HG02798 (cell line): ENCODE results near the gene DMRTB1.

Experiments used
- ATAC-seq: cut with Tn5 transposase; IDR thresholded peaks from one replicate; pipeline ENCODE4 v1.9.1; 2021; ENCODE audit warnings: mild to moderate bottlenecking; ENCODE audit not compliant: unreplicated experiment, poor library complexity

Gene DMRTB1

DNA sequence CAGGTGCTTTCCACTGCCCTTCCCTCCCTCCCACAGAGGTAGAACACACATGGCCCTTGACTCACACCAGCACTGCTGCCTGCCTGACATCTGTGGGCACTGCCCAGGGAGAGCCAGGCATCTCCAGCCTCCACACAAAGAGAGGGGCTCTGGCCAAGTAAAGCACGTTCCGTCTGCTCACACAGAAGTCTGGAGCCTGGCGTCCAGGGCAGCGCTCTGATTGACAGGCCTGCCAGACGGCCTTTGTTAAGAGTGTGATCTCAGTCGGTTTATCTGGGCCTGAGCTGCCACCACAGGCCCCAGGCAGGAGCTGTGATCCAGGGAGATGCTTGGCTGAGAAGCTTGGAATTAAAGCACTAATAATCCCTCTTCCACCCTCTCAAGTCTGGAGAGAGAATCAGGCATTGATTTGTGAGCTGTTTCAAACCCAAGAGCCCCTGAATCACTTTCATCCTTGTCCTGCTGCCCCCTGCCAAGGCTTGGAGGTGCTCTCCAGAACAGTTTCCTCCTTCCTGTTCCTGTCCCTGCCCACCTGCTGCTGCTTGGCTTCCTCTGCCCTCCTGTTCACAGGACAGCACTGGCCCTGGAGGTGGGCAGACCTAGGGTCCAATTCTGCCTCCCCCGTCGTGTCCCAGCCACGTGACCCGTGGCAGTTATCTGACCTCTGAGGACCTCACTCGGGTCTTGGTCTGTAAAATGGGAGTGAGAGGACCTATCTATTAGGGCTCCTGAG, 3.7 kb downstream of the DMRTB1 start:
- ATAC-seq: no peak

DNA sequence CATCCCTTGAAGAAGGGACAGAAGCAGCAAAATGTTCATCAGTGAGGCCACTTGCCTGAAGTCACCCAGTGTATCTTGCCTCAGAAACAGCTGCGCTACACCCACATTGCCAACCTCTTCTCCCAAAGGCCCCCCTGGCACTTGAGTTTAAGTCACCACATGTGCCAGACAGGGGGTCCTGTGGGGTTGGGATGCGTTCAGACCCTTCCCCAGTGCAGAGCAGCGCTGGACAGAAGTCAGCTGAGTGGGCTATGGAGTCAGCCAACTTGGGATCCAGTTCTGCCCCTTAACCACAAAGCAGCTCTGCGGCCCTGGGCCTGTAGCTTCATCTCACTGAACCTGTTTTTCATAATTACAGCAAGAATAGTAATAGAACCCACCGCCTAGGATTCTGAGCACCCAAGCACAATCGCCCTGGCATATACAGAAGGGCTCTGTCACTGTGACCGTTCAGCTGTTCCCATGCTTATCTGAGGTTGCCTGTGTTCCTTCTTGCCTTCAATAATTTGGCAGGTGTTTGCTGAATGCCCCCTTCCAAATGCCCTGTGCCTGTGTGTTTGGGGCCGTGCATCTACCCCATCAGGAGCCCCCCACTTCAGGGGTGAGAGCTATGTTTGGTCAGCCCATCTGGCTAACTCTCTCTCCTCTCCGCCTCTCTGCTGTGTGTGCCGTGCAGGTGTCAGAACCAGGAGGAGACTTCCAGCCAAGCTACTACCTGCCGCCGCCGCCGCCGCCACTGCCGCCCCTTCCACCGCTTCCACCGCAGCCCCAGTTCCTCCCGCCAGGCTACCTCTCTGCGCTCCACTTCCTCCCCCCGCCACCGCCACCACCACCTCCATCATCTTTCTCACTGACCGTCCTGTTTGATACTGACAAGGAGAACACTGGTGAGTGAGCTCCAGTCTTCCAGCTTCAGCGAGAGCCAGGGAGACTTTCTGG, 5.0 kb downstream of the DMRTB1 start:
- ATAC-seq: no peak

DNA sequence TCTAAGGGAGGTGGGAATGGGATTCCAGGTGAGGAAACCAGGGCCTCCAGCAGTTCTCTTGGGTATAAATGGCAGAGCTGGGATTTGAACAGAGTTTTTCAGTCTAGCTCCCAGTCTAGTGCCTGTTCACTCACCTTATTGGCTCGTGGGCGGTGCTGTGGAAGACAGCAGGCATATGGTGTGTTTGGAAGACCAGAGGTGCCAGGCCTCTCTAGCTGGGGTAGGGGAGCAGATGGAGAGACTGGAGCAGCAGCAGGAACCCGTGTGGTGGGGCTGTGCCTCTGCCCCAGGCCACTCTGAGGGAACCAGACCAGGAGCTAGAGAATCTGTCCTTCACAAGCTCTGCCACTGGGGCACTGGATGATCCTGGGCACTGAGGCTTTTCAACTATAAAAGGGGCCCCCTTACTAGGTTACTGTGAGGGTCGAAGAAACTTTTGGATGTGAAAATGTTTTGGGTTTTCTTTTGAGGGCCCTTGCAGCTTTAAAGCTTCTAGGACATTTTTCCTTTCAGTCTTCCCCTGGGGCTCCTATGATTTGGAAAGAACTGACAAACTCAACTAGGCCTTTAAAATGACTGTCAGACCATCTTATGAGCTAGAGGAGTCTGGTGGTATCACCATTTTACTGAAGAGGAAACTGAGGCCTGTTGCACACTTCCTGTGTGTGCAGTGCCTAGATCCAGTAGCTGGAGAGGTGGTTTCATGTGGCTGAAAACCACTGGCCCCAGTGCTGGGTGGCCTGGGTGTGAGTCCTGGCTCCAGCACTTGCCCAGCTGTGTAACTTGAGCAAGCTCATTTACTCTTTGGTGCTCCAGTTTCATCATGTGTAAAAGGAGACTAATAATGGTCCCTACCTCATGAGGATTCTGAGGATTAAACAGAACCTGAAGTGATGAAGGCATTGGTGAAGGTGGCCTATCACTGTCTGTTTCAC, 6.1 kb downstream of the DMRTB1 start:
- no peak for ATAC-seq

DNA sequence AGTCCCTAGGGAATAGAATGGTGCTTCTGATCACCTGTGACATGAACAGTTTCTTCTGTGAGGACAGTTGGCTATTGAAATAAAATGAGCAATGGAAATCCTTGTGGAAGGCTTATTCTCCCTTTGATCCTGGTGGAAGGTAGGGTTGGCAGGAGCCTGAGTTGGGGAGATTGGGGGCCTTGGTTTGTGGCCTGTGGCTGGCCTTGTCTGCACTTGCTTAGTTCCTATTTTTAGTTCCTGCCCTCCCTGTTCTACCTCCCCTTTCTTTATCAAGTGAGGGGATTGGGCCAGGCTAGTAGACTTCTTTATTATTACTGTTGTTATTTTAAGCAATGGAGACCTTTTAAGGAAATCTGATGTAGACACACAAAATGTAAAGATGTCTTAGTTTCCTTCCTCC, 8.2 kb downstream of the DMRTB1 start:
- ATAC-seq: no peak

DNA sequence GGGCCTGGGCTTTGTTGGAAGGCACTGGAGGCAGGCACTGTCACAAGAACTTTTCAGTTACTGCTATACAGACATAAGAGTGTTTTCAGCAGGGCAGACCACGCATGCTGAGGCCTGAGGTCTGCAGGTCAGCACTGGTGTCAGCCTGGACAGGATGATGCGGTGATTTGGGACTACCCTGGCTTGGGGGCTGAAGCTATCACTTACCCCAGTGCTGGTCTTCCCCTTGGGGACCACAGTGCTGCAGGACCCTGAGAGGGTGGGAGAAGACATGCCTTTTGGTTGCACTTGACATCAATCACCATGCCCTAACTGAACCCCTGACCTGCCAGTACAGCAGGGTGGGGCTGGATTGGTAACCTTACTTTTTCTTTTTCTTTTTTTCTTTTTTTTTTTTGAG, 9.2 kb downstream of the DMRTB1 start:
- ATAC-seq: no peak

DNA sequence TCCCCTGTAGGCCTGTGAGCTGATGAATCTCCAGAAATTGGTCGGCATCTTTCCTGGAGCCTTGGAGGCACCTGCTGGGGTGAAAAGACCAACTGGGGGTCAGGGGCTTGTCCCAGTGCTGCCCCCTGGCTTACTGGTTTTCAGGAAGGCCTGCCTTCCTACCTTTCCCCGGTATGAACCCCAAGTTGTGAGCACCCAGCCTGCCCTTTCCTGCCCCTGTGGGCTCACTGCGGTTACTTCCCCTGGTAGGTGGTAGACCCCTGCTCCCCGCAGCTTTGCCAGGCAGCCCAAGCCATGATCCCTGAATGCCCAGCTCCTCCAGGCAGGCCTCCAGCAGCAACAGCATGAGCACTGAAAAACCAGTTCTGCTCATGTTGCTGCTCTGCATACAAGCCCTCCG, 10.2 kb downstream of the DMRTB1 start:
- no peak for ATAC-seq

DNA sequence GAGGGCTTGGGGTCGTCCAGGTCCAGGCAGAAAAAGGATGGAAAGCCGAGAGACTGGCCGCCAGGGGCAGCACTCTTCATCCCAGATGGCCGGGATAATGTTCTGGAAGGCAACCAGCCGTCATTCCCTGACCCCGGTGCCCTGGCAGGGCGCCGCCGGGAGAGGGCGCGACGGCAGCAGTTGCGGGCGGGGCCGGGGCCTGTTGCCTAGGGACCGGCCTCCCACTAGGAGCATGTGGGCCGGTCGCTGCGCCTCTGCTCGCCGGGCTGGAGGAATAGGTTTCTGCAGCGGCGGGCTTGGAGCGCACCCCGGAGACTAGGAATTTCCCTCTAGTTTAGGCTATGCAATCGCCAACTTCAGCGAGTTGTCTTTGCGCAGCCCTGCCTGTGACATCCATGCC, 11.0 kb downstream of the DMRTB1 start:
- no peak for ATAC-seq

DNA sequence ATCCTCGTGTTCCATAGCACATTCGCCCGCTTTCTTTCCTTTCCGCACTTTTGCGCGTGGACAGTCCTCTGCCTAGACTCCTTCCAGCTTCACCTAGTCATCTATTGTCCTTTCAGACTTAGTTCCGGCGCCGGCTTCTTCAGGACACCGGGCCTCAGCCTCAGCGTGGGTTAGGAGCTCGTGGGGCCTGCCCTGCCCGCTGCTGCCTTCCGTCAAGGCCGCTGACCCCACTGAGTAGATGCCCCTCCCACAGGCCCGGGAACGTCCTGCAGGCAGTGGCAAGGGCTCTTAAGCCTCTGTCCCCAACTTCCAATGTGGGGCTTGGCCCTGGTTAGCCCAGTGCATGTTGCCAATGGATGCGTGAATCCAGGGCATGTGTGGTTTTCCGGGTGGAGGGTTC, 11.4 kb downstream of the DMRTB1 start:
- no peak for ATAC-seq

DNA sequence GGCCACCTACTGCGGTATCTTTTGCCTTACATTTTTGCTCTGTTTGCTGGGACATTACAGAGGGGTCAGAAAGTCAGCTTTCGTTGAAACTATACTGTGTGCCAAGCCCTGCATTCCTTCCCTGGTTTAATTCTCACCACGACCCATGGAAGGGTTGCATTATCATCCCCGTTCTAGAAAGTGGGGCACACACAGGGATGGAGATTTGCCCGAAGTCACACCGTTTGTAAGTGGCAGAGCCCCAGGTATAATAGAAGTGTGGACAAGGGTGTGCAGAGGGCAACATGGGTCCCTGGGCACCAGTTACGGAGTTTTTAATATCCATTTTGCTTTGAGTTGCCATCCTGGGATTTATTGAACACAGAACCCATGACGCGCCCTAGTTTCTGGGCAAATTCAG, 11.8 kb downstream of the DMRTB1 start:
- no peak for ATAC-seq

DNA sequence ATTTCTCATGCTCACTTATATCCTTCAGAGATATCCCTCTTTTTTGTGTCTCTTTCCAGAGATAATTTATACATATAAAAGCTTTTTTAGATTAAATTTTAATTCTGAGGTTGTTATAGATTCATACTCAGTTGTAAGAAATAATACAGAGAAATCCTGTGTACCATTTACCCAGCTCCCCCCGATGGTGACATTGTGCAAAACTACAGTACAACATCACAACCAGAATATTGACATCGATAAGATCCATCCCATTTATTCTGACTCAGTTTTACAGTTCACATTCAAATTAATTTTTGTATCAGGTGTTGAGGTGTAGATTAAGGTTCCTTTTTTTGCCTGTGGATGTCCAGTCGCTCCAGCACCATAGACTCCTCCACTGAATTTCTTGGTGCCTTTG, 14.3 kb downstream of the DMRTB1 start:
- no peak for ATAC-seq

DNA sequence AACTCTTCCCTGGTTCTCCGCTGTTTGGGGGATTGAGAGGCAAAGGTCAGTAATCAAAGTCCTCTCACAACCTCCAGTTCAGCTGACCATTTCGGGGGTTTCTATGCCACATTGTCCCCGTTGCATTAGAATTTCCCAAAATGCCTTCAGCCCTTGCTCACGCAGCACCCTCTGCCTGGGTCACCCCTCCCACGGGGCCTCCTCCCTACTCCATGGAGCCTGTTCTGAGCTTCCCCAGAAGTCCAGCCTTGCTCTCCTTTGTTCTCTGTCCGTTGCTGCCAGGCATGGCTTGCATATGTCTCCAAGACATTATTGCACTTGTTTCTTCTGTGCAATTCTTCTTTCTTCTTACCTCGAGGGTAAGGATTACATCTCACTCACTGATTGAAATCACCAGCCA, 16.5 kb downstream of the DMRTB1 start:
- no peak for ATAC-seq

DNA sequence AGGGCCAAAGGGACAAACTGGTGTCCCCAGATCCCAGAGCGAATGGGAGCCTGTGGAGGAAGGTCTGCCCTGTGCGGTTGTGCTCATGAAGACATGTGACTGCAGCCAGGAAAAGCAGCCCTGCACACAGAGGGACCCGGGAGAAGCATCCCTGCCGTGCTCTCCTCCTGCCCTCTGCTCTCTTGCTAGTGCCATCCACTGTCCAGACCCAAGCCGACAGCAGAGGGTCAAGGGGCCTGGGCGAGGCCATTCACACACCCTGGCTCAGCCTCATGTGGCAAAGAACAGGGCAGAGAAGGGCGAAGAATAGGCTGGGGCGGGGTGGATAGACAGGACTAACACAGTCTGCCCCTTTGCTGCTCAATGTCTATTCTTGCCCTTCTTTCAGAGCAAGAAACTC, 17.4 kb downstream of the DMRTB1 start:
- no peak for ATAC-seq

DNA sequence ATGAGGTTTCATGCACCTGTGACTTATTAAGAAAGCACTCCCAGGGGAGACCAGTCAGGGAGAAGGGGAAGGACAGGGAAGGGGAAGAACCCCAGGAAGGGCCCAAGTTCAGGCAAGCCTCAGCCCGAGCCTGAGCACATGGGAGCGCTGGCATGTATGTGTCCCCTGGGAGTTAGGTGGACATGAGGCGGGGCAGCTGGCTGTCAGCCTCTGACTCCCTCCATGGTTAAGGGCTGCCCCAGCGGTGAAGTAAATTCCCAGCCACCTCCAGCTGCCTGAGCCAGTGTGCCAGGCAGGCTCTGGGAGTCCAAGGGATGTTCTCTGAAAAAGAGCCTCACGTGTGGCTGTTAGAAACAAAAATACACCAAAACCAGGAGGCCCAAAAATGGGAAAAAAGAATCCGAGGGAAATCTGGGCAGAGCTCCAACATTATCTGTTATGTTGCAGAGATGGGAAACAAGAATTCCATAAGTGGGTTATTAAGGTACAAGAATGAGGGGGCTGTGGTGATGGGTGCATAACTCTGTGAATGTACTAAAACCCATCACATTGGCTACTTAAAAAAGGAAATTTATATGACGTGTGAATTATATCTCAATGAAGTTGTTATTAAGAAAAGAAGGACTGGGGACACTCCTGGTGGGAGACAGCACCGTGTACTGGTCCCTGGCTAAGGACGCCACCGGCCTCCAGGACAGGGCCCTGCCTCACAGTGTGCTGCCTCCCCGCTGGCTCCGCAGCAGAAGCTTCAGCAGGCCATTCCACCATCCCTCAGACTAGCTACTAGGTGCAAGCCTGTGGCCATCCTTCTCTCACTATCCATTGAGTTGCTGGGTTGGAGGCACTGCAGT, 18.7 kb downstream of the DMRTB1 start:
- no peak for ATAC-seq

DNA sequence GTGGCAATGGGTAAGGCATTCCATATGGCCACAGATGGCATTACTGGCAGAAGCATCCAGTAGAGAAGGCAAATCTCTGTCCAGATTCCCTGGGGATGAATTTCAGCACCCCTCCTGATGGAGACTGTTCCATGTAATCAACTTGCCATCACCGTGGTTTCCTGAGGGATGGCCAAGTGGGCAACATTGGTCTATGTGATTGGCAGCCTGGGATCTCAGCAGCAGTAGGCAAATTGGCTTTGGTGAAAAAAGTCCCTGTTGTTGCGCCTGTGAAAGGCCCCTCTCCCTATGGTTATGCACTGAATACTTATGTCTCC, 19.3 kb downstream of the DMRTB1 start:
- ATAC-seq: no peak

DNA sequence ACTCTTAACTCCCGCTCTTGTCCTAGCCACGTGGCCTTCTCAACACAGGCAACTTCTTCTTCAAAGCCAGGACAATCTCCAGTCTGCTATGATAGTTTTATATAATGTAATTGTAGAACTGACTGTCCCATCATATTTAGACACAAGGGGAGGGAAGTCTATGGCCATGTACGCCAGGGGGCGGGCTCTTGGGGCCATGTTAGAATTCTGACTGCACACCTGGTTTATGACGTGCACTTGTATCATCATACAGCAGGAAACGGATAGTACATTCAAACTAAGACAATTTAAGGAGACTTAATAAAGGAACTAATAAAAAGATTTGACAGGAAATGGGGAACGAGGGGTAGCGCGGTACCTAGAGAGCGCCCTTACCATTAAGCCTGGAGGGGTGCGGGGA, 21.5 kb downstream of the DMRTB1 start:
- ATAC-seq: no peak

DNA sequence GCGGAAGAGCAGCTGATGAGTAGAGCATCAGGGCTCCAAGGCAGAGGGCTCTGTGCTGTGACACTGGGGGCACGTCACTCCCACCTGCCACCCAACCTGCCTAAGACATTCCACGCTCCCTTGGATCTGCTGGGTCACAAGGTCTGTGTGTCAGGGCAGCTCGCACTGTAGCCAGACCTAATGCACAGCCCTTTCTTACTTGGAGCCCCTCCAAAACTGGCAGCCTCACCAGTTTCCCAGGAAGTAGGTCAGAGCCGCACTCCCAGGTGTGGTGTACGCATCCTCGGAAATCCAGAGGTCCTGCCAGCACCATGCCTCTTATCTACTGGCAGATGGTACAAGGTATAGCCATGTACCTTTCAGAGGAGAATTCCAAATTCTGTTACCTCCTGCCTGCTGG, 22.3 kb downstream of the DMRTB1 start:
- ATAC-seq: no peak

DNA sequence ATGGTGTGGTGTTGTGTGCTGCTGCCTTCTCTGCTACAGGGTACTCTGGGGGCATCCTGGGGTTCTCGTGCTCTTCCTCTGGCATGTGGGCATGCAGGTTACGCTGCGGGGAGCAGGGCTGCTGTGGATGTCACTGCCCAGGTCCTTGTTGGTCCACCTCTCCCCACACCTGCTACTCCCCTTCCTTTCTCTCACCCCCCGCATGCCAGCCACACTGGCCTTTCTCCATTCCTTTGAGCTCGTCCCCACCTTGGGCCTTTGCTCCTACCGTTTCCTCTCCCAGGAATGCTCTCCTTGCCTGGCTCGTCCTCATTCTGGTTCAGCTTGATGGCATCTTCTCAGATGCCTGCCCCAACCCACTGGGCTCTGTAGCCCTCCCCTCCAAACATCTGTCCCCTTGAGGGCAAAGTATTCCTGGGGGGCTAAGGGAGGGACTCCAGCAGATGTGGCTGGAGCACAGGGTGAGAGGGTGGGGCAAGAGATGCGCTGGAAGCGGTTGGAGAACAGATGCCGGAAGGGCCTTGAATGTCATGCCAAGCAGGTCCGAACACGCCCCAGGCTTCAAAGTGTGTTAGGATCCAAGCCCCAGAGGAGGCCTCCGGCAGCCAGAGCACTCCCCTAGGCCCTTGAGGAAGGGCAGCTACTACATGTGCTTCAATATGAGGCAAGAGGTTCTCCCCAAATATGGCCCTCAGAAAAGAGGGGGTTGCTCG, 23.4 kb downstream of the DMRTB1 start:
- ATAC-seq: no peak

DNA sequence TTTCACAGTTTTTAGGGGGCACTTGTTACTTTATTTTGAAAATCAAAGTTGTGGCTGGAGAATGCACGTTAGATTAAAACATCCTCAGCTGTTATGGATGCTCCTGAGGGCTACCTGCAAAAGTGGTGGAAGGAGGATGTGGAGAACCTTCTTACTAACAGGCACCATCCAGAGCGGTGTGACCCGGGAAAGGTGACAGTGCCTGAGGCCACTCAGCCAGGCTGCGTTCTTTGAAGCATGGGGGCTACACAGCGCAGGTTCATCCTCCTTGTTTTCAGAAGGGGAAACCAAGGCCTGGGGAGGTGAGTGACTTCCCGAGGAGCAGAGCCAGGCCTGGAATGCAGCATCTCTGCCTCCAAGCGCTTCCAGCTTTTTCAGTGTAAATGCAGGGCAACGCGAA, 24.0 kb downstream of the DMRTB1 start:
- ATAC-seq: no peak

DNA sequence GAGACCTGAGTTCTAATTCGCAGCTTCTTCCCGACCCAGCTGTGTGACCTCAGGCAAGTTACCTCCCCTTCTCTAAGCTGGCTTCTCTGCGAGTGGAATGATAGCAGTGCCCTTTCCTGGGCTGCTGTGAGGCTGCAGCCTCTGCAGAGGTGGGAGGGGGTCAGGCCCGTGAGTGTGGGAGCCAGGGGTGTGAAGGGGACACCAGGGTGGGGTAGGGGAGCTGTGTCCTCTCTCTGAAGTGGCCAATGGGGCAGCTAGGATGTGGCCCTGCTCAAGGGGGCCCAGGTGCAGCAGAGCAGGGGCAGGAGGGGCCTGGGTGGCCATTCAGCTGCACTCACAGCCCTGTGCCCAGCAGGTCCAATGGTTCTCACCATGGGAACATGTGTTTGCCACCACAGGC, 24.5 kb downstream of the DMRTB1 start:
- ATAC-seq: no peak
